Endothelial cell (in vitro differentiated cells): ENCODE data around the gene MFSD2B. TPM values are rescaled to one million over a fixed set of nuclear protein-coding genes. Genes with fewer than 3 reads are reported as not detected.

ENCODE experiments used
- DNase-seq: peaks from one replicate; pipeline ENCODE4 v3.0.0; 2021; ENCODE audit warnings: low spot score
- H3K27ac Mint-ChIP-seq: one replicate; pipeline ENCODE4 v1.8.0; 2021; ENCODE audit warnings: mixed read lengths, inconsistent platforms; ENCODE audit not compliant: unreplicated experiment
- H3K27me3 Mint-ChIP-seq: one replicate; pipeline ENCODE4 v1.8.0; 2021; ENCODE audit warnings: mild to moderate bottlenecking, moderate library complexity, mixed read lengths, inconsistent platforms; ENCODE audit not compliant: unreplicated experiment
- H3K36me3 Mint-ChIP-seq: one replicate; pipeline ENCODE4 v1.8.0; 2021; ENCODE audit warnings: mild to moderate bottlenecking, low read depth, mixed read lengths, inconsistent platforms; ENCODE audit not compliant: unreplicated experiment
- H3K4me1 Mint-ChIP-seq: one replicate; pipeline ENCODE4 v1.8.0; 2021; ENCODE audit warnings: mild to moderate bottlenecking, mixed read lengths, inconsistent platforms; ENCODE audit not compliant: unreplicated experiment
- H3K4me3 Mint-ChIP-seq: one replicate; pipeline ENCODE4 v1.8.0; 2021; ENCODE audit warnings: mild to moderate bottlenecking, mixed read lengths, inconsistent platforms; ENCODE audit not compliant: unreplicated experiment
- H3K9me3 Mint-ChIP-seq: one replicate; pipeline ENCODE4 v1.8.0; 2021; ENCODE audit warnings: mixed read lengths, inconsistent platforms; ENCODE audit not compliant: unreplicated experiment
- total RNA-seq: library from RNA; stranded (reverse); fragmentation: NEBNext Ultra II Directional; extraction: Animal tissue kit (Norgen Biotek cat#: 25700); gene quantifications from one replicate; pipeline ENCODE4 v1.2.1, GENCODE V29; 2021; ENCODE audit not compliant: unreplicated experiment
- TF ChIP-seq, protein P1 (sequence below): fragments of 200-600 bp; sonication (generic); IDR thresholded peaks from one replicate; pipeline ENCODE4 v1.5.0; 2021; ENCODE audit warnings: antibody characterized with exemption; ENCODE audit not compliant: unreplicated experiment

MFSD2B gene
- total RNA-seq, 1 donor from 2014 or later: not detected

DNA sequence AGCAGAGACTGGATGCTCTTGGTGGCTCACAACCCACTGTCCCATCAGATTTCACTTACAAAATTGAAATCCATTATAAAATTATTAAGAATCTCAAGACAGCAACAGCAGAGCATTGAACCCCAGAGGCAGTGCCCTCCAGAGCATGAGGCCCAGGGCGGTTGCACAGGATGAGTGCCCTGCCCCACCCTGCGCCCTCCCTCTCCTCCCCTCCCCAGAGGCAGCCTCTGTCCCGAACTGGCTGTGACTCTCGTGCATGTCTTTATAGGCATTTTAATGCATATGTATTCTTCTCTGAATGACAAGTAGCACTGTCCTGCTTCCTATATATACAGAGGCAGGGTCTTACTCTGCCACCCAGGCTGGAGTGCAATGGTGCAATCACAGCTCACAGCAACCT is 10.4 kb downstream of the MFSD2B start:
- Mint-ChIP-seq H3K9me3 (no peaks in the 10 kb centered on the region), H3K36me3 (peaks cover 15% of the 10 kb centered on the region), H3K4me3 (no peak overlapping the region), H3K4me1 (peaks cover 6% of the 10 kb centered on the region), H3K27ac (no peak overlapping the region), H3K27me3 (peaks cover 12% of the 10 kb centered on the region)
- no peak for DNase-seq
- TF ChIP-seq, protein P1, sequence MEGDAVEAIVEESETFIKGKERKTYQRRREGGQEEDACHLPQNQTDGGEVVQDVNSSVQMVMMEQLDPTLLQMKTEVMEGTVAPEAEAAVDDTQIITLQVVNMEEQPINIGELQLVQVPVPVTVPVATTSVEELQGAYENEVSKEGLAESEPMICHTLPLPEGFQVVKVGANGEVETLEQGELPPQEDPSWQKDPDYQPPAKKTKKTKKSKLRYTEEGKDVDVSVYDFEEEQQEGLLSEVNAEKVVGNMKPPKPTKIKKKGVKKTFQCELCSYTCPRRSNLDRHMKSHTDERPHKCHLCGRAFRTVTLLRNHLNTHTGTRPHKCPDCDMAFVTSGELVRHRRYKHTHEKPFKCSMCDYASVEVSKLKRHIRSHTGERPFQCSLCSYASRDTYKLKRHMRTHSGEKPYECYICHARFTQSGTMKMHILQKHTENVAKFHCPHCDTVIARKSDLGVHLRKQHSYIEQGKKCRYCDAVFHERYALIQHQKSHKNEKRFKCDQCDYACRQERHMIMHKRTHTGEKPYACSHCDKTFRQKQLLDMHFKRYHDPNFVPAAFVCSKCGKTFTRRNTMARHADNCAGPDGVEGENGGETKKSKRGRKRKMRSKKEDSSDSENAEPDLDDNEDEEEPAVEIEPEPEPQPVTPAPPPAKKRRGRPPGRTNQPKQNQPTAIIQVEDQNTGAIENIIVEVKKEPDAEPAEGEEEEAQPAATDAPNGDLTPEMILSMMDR: no peak

DNA sequence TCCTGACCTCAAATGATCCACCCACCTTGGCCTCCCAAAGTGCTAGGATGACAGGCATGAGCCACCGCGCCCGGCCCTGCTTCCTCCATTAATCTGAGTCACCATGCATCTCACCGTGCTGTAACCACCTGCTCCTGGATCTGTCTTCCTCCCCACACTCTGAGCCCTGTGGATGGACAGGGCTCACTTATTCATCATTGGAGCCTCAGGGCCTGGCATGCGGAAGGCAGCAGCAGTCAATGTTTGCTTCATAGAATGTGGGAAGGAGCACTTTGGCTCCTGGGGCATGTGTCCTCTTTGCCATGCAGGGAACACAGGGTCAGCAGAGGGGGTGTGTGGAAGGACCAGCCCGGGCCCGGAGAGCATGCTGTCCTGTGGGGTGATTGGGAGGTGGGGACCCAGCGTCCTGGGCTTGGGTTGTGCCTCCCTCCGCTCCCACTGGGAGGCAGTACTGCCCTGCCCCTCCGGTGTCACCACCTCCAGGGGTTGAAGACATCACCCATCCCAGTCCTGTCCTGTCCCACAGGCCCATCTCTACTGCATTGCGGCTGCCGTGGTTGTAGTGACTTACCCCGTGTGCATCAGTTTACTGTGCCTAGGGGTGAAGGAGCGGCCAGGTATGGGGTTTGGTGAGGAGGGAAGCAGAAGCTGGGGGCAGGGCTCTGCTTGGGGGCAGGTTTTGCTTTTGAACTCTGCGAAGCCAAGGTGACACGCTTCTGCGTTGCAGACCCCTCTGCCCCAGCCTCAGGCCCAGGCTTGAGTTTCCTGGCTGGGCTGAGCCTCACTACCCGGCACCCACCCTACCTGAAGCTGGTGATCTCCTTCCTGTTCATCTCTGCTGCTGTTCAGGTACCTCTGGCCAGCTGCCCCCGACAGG is 11.5 kb downstream of the MFSD2B start:
- Mint-ChIP-seq H3K4me1 (peaks cover 6% of the 10 kb centered on the region), H3K27ac (no peak overlapping the region), H3K9me3 (no peaks in the 10 kb centered on the region), H3K4me3 (no peak overlapping the region), H3K36me3 (peaks cover 15% of the 10 kb centered on the region), H3K27me3 (peaks cover 12% of the 10 kb centered on the region)
- TF ChIP-seq, protein P1: no peak
- peak; percentile 58 for DNase-seq

DNA sequence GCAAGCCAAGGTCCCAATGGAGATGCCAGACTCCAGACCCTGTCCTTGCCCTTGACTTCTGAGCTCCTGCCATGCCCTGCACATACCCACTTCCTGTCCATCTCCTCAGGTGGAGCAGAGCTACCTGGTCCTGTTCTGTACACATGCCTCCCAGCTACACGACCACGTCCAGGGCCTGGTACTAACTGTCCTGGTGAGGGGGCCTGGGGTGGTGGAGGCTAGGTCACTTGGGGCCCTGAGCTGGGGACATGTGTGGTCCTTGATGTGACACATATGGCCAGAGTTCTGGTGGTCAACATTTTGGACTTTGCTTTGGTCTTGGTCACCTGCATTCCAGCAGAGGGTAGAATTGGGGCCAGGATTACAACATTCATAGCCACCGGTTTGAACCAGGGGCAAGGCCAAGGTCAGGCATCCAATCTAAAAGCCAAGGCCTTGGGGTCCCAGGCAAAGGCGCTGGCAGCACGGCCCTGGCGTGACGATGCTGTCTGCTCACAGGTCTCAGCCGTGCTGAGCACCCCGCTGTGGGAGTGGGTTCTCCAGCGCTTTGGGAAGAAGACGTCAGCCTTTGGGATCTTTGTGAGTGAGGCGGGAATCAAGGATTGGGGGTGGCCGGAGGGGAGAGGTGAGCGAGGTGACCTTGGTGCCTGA is 12.6 kb downstream of the MFSD2B start:
- Mint-ChIP-seq H3K27me3 (peaks cover 12% of the 10 kb centered on the region), H3K9me3 (no peaks in the 10 kb centered on the region), H3K4me3 (peak overlapping the region; percentile 37), H3K4me1 (peaks cover 6% of the 10 kb centered on the region), H3K27ac (no peak overlapping the region), H3K36me3 (peaks cover 15% of the 10 kb centered on the region)
- TF ChIP-seq, protein P1: no peak
- no peak for DNase-seq

DNA sequence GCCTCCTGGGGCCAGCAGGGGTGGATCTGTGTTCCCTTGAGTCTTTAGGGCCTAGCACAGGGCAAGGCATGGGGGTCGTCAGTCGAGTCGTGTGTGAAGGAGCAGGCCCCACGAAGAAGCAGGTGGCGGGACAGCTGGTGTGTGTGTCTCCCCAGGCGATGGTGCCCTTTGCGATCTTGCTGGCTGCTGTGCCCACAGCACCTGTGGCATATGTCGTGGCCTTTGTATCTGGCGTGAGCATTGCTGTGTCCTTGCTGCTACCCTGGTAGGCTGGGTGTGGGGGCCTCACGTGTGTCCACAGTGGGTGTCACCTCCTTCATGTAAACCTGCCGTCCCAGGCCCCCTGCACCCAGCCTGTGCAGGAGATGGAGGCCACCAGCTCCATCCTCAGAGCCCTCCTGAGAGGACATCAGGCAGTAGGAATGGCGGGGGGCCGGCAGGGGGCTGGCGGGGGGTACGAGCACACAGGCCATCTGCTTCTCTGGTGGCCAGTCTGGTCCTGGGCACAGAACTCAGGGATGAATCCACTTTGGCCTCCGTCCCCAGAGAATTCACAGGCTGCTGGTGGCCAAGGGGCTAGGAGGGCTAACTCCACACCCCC is 13.2 kb downstream of the MFSD2B start:
- TF ChIP-seq, protein P1: no peak
- Mint-ChIP-seq H3K4me3 (no peak overlapping the region), H3K27ac (no peak overlapping the region), H3K4me1 (peaks cover 6% of the 10 kb centered on the region), H3K9me3 (no peaks in the 10 kb centered on the region), H3K36me3 (peaks cover 15% of the 10 kb centered on the region), H3K27me3 (peaks cover 12% of the 10 kb centered on the region)
- no peak for DNase-seq
